HUES64 (cell line): ENCODE data around the gene UNC5CL.
"Not testable (repeated sequence)": the region's sequence is repeated elsewhere in the genome, so short reads cannot be mapped to it uniquely, and the experiment has no call there.

Experiments
- H3K27ac ChIP-seq: 2 replicates; pipeline ENCODE4 v1.7.0; 2013; ENCODE audit warnings: low read depth, low read length, inconsistent platforms
- H3K27me3 ChIP-seq: 2 replicates; pipeline ENCODE4 v1.6.1; 2013; ENCODE audit warnings: mild to moderate bottlenecking, low read length; ENCODE audit not compliant: insufficient read depth
- H3K36me3 ChIP-seq: 2 replicates; pipeline ENCODE4 v1.6.1; 2013; ENCODE audit warnings: mild to moderate bottlenecking, low read length; ENCODE audit not compliant: insufficient read depth
- H3K4me1 ChIP-seq: 2 replicates; pipeline ENCODE4 v1.6.1; 2013; ENCODE audit warnings: mild to moderate bottlenecking, low read length, moderate library complexity; ENCODE audit not compliant: insufficient read depth
- H3K4me3 ChIP-seq: 2 replicates; pipeline ENCODE4 v1.5.1; 2013; ENCODE audit warnings: mild to moderate bottlenecking, low read length, moderate library complexity
- H3K9ac ChIP-seq: 2 replicates; pipeline ENCODE4 v1.6.1; 2013; ENCODE audit warnings: mild to moderate bottlenecking, low read depth, low read length
- H3K9me3 ChIP-seq: 2 replicates; pipeline ENCODE4 v1.6.1; 2013; ENCODE audit warnings: low read depth, low read length; ENCODE audit not compliant: insufficient read depth
- WGBS: fragments of 150-250, 120-280 bp; methylation state at CpG from one replicate; pipeline ENCODE4 v1.1.7; 2013; ENCODE audit warnings: missing lambda C conversion rate; 5-methylcytosine and 5-hydroxymethylcytosine counted together

UNC5CL gene

GRCh38 chr6:41017663-41018062, 21.4 kb downstream of the UNC5CL start:
- no peaks in the 10 kb centered on the region for H3K27me3 ChIP-seq
- H3K36me3 ChIP-seq: no peaks in the 10 kb centered on the region
- H3K9me3 ChIP-seq: no peaks in the 10 kb centered on the region
- H3K9ac ChIP-seq: no peak overlapping the region
- H3K4me3 ChIP-seq: no peak overlapping the region
- no peak overlapping the region for H3K27ac ChIP-seq
- H3K4me1 ChIP-seq: no peaks in the 10 kb centered on the region
- WGBS: 98% methylated on average over 1 of the region's 1 CpG

- H3K27me3 ChIP-seq, H3K36me3 ChIP-seq, H3K4me3 ChIP-seq, H3K4me1 ChIP-seq, H3K9ac ChIP-seq, H3K27ac ChIP-seq, H3K9me3 ChIP-seq: not testable (repeated sequence)
- 99% methylated on average over 3 of the region's 5 CpGs for WGBS
Measured at GRCh38 chr6:41015860-41016259, 23.2 kb downstream of the UNC5CL start.

GRCh38 chr6:41014780-41015179, 24.2 kb downstream of the UNC5CL start:
- 93% methylated on average over 4 of the region's 4 CpGs for WGBS
- H3K36me3 ChIP-seq: no peaks in the 10 kb centered on the region

GRCh38 chr6:41013466-41014153, 25.4 kb downstream of the UNC5CL start:
- WGBS: 95% methylated on average over 3 of the region's 5 CpGs
- no peaks in the 10 kb centered on the region for H3K9me3 ChIP-seq

More at GRCh38 chr6:41014780-41015179, 24.2 kb downstream of the UNC5CL start:
- Histone ChIP-seq H3K9me3 (no peaks in the 10 kb centered on the region), H3K27me3 (no peaks in the 10 kb centered on the region), H3K27ac (no peak overlapping the region), H3K4me3 (no peak overlapping the region), H3K4me1 (no peaks in the 10 kb centered on the region), H3K9ac (no peak overlapping the region)

GRCh38 chr6:41011673-41012072, 27.3 kb downstream of the UNC5CL start:
- Histone ChIP-seq H3K27me3 (no peaks in the 10 kb centered on the region), H3K27ac (no peak overlapping the region)
- WGBS: 95% methylated on average over 2 of the region's 2 CpGs

More at GRCh38 chr6:41013466-41014153, 25.4 kb downstream of the UNC5CL start:
- no peaks in the 10 kb centered on the region for H3K27me3 ChIP-seq
- no peaks in the 10 kb centered on the region for H3K36me3 ChIP-seq
- no peaks in the 10 kb centered on the region for H3K4me1 ChIP-seq
- no peak overlapping the region for H3K4me3 ChIP-seq
- no peak overlapping the region for H3K27ac ChIP-seq
- H3K9ac ChIP-seq: no peak overlapping the region

GRCh38 chr6:41009669-41010068, 29.4 kb downstream of the UNC5CL start:
- no peaks in the 10 kb centered on the region for H3K4me1 ChIP-seq
- H3K36me3 ChIP-seq: no peaks in the 10 kb centered on the region
- H3K9me3 ChIP-seq: no peaks in the 10 kb centered on the region
- H3K9ac ChIP-seq: no peak overlapping the region
- no peak overlapping the region for H3K27ac ChIP-seq
- 93% methylated on average over 1 of the region's 1 CpG for WGBS
- no peak overlapping the region for H3K4me3 ChIP-seq
- H3K27me3 ChIP-seq: no peaks in the 10 kb centered on the region

More at GRCh38 chr6:41011673-41012072, 27.3 kb downstream of the UNC5CL start:
- H3K9ac ChIP-seq: no peak overlapping the region
- no peak overlapping the region for H3K4me3 ChIP-seq
- H3K9me3 ChIP-seq: no peaks in the 10 kb centered on the region
- no peaks in the 10 kb centered on the region for H3K36me3 ChIP-seq
- H3K4me1 ChIP-seq: no peaks in the 10 kb centered on the region

GRCh38 chr6:41008011-41008410, 31.0 kb downstream of the UNC5CL start:
- WGBS: 89% methylated on average over 3 of the region's 3 CpGs
- no peak overlapping the region for H3K4me3 ChIP-seq
- H3K36me3 ChIP-seq: no peaks in the 10 kb centered on the region
- H3K4me1 ChIP-seq: no peaks in the 10 kb centered on the region
- no peaks in the 10 kb centered on the region for H3K27me3 ChIP-seq
- no peaks in the 10 kb centered on the region for H3K9me3 ChIP-seq
- H3K27ac ChIP-seq: no peak overlapping the region
- H3K9ac ChIP-seq: no peak overlapping the region

GRCh38 chr6:41006980-41007379, 32.0 kb downstream of the UNC5CL start:
- not testable (repeated sequence) for H3K4me3 ChIP-seq, H3K36me3 ChIP-seq, H3K27ac ChIP-seq, H3K9ac ChIP-seq, H3K9me3 ChIP-seq, H3K4me1 ChIP-seq, H3K27me3 ChIP-seq
- 86% methylated on average over 1 of the region's 4 CpGs for WGBS

GRCh38 chr6:41006217-41006616, 32.8 kb downstream of the UNC5CL start:
- H3K9ac ChIP-seq, H3K9me3 ChIP-seq, H3K27me3 ChIP-seq, H3K36me3 ChIP-seq, H3K4me1 ChIP-seq, H3K4me3 ChIP-seq, H3K27ac ChIP-seq: not testable (repeated sequence)
- WGBS: 31% methylated on average over 7 of the region's 7 CpGs

- Histone ChIP-seq H3K27ac (no peak overlapping the region), H3K9me3 (no peaks in the 10 kb centered on the region), H3K36me3 (no peaks in the 10 kb centered on the region), H3K4me3 (no peak overlapping the region), H3K4me1 (peaks cover 32% of the 10 kb centered on the region), H3K9ac (no peak overlapping the region), H3K27me3 (no peaks in the 10 kb centered on the region)
- 95% methylated on average over 3 of the region's 3 CpGs for WGBS
Measured at GRCh38 chr6:41002168-41002567, 36.9 kb downstream of the UNC5CL start.

GRCh38 chr6:41000248-41000647, 38.8 kb downstream of the UNC5CL start:
- Histone ChIP-seq H3K36me3 (no peaks in the 10 kb centered on the region), H3K9me3 (no peaks in the 10 kb centered on the region), H3K4me3 (no peak overlapping the region), H3K9ac (no peak overlapping the region), H3K27me3 (no peaks in the 10 kb centered on the region), H3K27ac (no peak overlapping the region), H3K4me1 (peaks cover 49% of the 10 kb centered on the region)
- 80% methylated on average over 4 of the region's 4 CpGs for WGBS

GRCh38 chr6:40999569-40999968, 39.5 kb downstream of the UNC5CL start:
- no peaks in the 10 kb centered on the region for H3K36me3 ChIP-seq
- H3K27ac ChIP-seq: no peak overlapping the region
- 46% methylated on average over 3 of the region's 3 CpGs for WGBS
- H3K9ac ChIP-seq: no peak overlapping the region
- no peaks in the 10 kb centered on the region for H3K9me3 ChIP-seq
- H3K4me3 ChIP-seq: no peak overlapping the region
- peaks cover 49% of the 10 kb centered on the region for H3K4me1 ChIP-seq
- no peaks in the 10 kb centered on the region for H3K27me3 ChIP-seq
